Karpas-422 (cell line): ENCODE measurements around the gene FAM3A. TPM values are rescaled to one million over a fixed set of nuclear protein-coding genes. Genes with fewer than 3 reads are reported as not detected.

Experiments used
- DNase-seq: peaks from one replicate; pipeline ENCODE4 v3.0.0-alpha.2; 2015
- H2AFZ ChIP-seq: fragments of 200-600 bp; sonication (generic); 2 replicates; pipeline ENCODE4 v1.6.1; 2014; ENCODE audit warnings: antibody characterized with exemption, low read length, mixed read lengths
- H3K27ac ChIP-seq: fragments of 200-600 bp; sonication (generic); 2 replicates; pipeline ENCODE4 v1.5.1; 2014; ENCODE audit warnings: mild to moderate bottlenecking, low read length, moderate library complexity
- H3K27me3 ChIP-seq: fragments of 200-600 bp; sonication (generic); 2 replicates; pipeline ENCODE4 v1.6.1; 2014; ENCODE audit warnings: low read length, mixed read lengths
- H3K36me3 ChIP-seq: fragments of 200-600 bp; sonication (generic); 2 replicates; pipeline ENCODE4 v1.6.1; 2014; ENCODE audit warnings: low read length, mixed read lengths; ENCODE audit not compliant: insufficient read depth
- H3K4me1 ChIP-seq: fragments of 200-600 bp; sonication (generic); 2 replicates; pipeline ENCODE4 v1.6.1; 2014; ENCODE audit warnings: mild to moderate bottlenecking, low read length, mixed read lengths
- H3K4me2 ChIP-seq: fragments of 200-600 bp; sonication (generic); 2 replicates; pipeline ENCODE4 v1.6.1; 2014; ENCODE audit warnings: low read length, low read depth, mild to moderate bottlenecking; ENCODE audit not compliant: poor library complexity, severe bottlenecking
- H3K4me3 ChIP-seq: fragments of 200-600 bp; sonication (generic); 2 replicates; pipeline ENCODE4 v1.5.1; 2014; ENCODE audit warnings: mild to moderate bottlenecking, antibody characterized with exemption, low read length, mixed read lengths
- H3K79me2 ChIP-seq: fragments of 200-600 bp; sonication (generic); 2 replicates; pipeline ENCODE4 v1.6.1; 2014; ENCODE audit warnings: mild to moderate bottlenecking, low read length, mixed read lengths
- H3K9ac ChIP-seq: fragments of 200-600 bp; sonication (generic); 2 replicates; pipeline ENCODE4 v1.6.0; 2014; ENCODE audit warnings: low read length
- H3K9me2 ChIP-seq: fragments of 200-600 bp; sonication (generic), shearing (Covaris generic); replicated peaks from 2 replicates; pipeline ENCODE4 v1.6.0; 2014; ENCODE audit warnings: mild to moderate bottlenecking, low read length, moderate library complexity; ENCODE audit not compliant: insufficient read depth
- H3K9me3 ChIP-seq: fragments of 300-700, 200-600 bp; sonication (generic); 2 replicates; pipeline ENCODE4 v1.6.1; 2014; ENCODE audit warnings: low read length, mixed read lengths
- H4K20me1 ChIP-seq: fragments of 200-600 bp; sonication (generic); 2 replicates; pipeline ENCODE4 v1.6.1; 2014; ENCODE audit warnings: mild to moderate bottlenecking, antibody characterized with exemption, low read length, low read depth; ENCODE audit not compliant: insufficient read depth
- total RNA-seq: library from RNA; depleted of rRNA; stranded (reverse); fragments of >200 nt; shearing (Covaris generic); gene quantifications from 2 replicates; pipeline ENCODE4 v1.2.3, GENCODE V29; 2014; ENCODE audit warnings: low replicate concordance

The FAM3A gene
- total RNA-seq, 1 experiment from 2014 or later: 14.0 TPM

DNA sequence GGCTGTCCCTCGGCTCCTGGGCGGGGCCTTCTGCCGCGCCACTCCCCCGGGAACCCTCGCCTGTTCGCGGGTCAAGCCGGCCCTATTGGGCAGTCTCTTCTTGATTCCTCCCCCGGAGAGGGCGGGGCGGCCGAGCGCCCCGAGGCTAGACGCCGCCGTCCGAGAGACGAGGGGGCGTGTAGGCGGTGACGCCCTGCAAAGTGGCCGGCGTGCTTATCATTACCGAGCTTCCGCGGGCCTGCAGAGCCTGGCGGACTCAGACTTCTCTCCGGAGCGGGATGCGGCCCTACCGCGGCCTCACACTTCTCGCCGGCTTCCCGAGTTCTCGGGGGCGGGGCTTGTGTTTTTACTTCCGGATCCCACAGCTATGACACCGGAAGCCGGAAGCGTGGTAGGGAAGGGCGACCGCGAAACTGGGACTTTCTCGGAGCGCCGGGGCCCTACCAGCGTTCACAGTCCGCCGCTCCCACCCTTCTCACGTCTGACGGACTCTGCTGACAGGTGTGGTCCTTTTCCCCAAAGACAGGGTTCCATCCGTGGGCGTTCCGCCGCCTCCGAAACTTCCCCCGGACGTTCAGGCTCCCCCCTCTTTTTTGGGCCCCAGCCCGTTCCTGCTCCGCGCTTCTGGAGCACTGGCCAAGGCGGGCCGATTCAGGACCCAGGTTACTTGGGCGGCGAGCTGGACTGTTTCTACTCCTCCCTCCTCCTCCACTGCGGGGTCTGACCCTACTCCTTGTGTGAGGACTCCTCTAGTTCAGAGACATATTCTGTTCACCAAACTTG, 31.4 kb upstream of the FAM3A start, which contains the start of gene IKBKG:
TSS of gene IKBKG (plus strand) at position 376 of the 783 bp plus-strand sequence. CDS start 4,383 bp downstream, outside the sequence.
- peak within 1 kb of the TSS; percentile 91 for H3K27ac ChIP-seq
- no peak within 1 kb of the TSS for H2AFZ ChIP-seq
- peaks cover 24% of the 10 kb centered on the region for H3K4me1 ChIP-seq
- H3K36me3 ChIP-seq: no peaks in the 10 kb centered on the region; the same call in 1 of the 2 replicates
- H3K4me2 ChIP-seq: peak within 1 kb of the TSS; percentile 66
- DNase-seq: peak; percentile 94
- no peaks in the 10 kb centered on the region for H3K27me3 ChIP-seq
- H3K9me2 ChIP-seq: no peaks in the 10 kb centered on the region
- H3K9ac ChIP-seq: peak within 1 kb of the TSS; percentile 79
- peak within 1 kb of the TSS; percentile 78 for H3K4me3 ChIP-seq
- no peaks in the 10 kb centered on the region for H3K9me3 ChIP-seq
- no peaks in the 10 kb centered on the region for H4K20me1 ChIP-seq
- peaks cover 41% of the 10 kb centered on the region for H3K79me2 ChIP-seq

DNA sequence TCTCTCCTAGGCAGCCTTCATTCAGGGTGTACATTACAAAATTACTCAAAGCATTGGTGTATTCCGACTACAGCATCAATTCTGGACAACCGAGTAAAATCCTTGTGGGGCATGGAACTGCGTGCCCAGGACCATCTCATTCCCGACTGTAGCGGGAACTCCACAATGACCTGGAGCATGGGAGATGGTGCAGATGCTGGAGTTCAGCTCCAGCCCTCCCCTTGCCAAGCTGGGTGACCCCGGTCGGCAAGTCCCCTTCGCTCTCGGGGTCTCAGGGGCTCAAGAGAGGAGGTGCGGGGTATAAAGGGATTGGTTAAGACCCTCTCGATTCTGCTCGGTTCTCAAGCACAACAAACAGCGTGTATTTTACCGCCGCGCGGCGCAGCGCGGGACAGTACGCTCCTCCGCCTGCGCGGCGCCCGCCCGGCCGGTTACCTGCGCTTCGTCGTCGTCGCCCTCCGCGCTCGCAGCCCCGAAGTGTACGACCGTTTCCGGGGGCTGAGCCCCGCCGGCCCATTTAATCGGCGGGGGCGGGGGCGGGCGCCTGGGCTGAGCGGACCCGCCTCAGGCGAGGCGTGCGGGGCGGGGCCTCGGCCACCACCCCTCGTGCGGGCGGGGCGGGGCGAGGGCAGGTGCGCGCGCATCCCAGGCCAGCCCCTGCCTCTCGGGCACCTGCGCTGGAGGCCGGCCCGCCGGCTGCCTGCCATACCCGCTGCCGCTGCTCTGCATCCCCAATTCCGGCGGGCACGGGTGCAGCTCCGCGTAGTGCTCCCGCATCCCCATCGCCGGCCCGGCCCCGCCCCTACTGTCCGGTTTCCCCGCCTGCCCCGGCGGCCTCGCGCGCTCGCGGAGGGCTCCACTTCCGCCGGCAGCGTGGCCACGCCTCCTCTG, 30.6 kb upstream of the FAM3A start, which contains the start of gene G6PD:
TSS of gene G6PD (minus strand) at position 493 of the 891 bp plus-strand sequence. CDS start 691 bp downstream, outside the sequence.
- H3K9me2 ChIP-seq: no peaks in the 10 kb centered on the region

DNA sequence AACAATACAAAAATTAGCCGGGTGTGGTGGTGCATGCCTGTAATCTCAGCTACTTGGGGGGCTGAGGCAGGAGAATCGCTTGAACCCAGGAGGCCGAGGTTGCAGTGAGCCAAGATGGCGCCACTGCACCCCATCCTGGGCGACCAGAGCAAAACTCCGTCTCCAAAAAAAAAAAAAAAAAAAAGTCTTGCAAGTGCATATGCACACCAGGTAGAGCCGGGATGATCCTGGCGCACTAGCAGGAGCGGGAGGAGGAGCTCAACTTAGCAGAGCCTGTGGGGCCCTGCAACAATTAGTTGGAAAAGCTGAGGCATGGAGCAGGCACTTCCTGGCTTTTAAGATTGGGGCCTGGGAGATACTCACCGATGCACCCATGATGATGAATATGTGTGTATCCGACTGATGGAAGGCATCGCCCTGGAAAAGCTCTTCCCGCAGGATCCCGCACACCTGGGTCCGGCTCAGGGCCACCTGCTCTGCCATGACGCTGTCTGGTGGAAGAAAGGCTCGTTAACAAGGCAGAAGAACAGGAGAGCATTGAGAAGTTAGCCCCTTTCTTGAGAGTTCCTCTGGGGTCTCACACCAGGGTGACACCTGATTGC, 29.7 kb upstream of the FAM3A start:
- Histone ChIP-seq H3K4me2 (peak overlapping the region; percentile 66), H3K9me3 (no peaks in the 10 kb centered on the region), H3K27ac (no peak overlapping the region), H4K20me1 (no peaks in the 10 kb centered on the region), H3K36me3 (no peaks in the 10 kb centered on the region; the same call in 1 of the 2 replicates), H3K79me2 (peaks cover 41% of the 10 kb centered on the region), H3K9me2 (no peaks in the 10 kb centered on the region), H3K4me3 (peak overlapping the region; percentile 78), H3K27me3 (no peaks in the 10 kb centered on the region), H3K9ac (peak overlapping the region; percentile 79), H3K4me1 (peaks cover 24% of the 10 kb centered on the region), H2AFZ (no peak overlapping the region)
- DNase-seq: no peak

More for the DNA sequence above, 30.6 kb upstream of the FAM3A start, which contains the start of gene G6PD:
- H3K79me2 ChIP-seq: peaks cover 41% of the 10 kb centered on the region
- peak within 1 kb of the TSS; percentile 78 for H3K4me3 ChIP-seq
- H3K4me1 ChIP-seq: peaks cover 24% of the 10 kb centered on the region
- H3K36me3 ChIP-seq: no peaks in the 10 kb centered on the region; the same call in 1 of the 2 replicates
- H3K27me3 ChIP-seq: no peaks in the 10 kb centered on the region
- H4K20me1 ChIP-seq: no peaks in the 10 kb centered on the region
- H2AFZ ChIP-seq: no peak within 1 kb of the TSS
- peak within 1 kb of the TSS; percentile 79 for H3K9ac ChIP-seq
- no peaks in the 10 kb centered on the region for H3K9me3 ChIP-seq
- peak within 1 kb of the TSS; percentile 91 for H3K27ac ChIP-seq
- peak within 1 kb of the TSS; percentile 66 for H3K4me2 ChIP-seq
- DNase-seq: peak; percentile 91

- Histone ChIP-seq H4K20me1 (no peaks in the 10 kb centered on the region), H3K36me3 (no peaks in the 10 kb centered on the region; the same call in 1 of the 2 replicates), H3K4me1 (peaks cover 15% of the 10 kb centered on the region), H3K4me3 (no peak overlapping the region), H3K9ac (no peak overlapping the region), H3K9me3 (no peaks in the 10 kb centered on the region), H2AFZ (no peak overlapping the region), H3K27me3 (no peaks in the 10 kb centered on the region), H3K9me2 (no peaks in the 10 kb centered on the region), H3K27ac (no peak overlapping the region), H3K4me2 (no peak overlapping the region), H3K79me2 (peaks cover 15% of the 10 kb centered on the region)
- DNase-seq: no peak
Measured at GRCh38 chrX:154542723-154543424, 26.8 kb upstream of the FAM3A start.

- H4K20me1 ChIP-seq: no peaks in the 10 kb centered on the region
- H3K27ac ChIP-seq: no peak overlapping the region
- H3K36me3 ChIP-seq: no peaks in the 10 kb centered on the region; the same call in 1 of the 2 replicates
- no peak overlapping the region for H3K9ac ChIP-seq
- H3K9me3 ChIP-seq: no peaks in the 10 kb centered on the region
- no peaks in the 10 kb centered on the region for H3K27me3 ChIP-seq
- no peak overlapping the region for H2AFZ ChIP-seq
- H3K4me2 ChIP-seq: no peak overlapping the region
- peaks cover 15% of the 10 kb centered on the region for H3K4me1 ChIP-seq
- H3K79me2 ChIP-seq: peaks cover 13% of the 10 kb centered on the region
- no peak overlapping the region for H3K4me3 ChIP-seq
- peak; percentile 51 for DNase-seq
- H3K9me2 ChIP-seq: no peaks in the 10 kb centered on the region
Measured at GRCh38 chrX:154541896-154542722, 26.1 kb upstream of the FAM3A start.

DNA sequence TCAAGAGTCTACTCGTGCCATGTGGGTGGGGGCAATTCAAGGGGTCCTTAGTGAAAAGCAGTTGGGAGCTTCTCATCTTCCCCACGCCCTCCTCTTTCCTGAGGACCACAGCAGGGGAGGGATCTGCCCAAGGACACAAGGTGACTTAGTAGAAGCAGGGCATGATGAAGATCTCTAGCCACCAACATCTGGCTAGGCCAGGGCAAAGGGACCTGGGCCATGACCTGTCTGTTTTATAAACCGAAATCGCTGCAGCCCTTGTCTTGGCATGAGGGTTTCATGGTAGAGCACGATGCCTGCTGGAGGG, 25.5 kb upstream of the FAM3A start:
- H2AFZ ChIP-seq: no peak overlapping the region
- peaks cover 13% of the 10 kb centered on the region for H3K79me2 ChIP-seq
- H3K9me3 ChIP-seq: no peaks in the 10 kb centered on the region
- no peaks in the 10 kb centered on the region for H3K27me3 ChIP-seq
- peaks cover 15% of the 10 kb centered on the region for H3K4me1 ChIP-seq
- H4K20me1 ChIP-seq: no peaks in the 10 kb centered on the region
- H3K4me2 ChIP-seq: no peak overlapping the region
- H3K9ac ChIP-seq: no peak overlapping the region
- no peak for DNase-seq
- no peak overlapping the region for H3K27ac ChIP-seq
- H3K9me2 ChIP-seq: no peaks in the 10 kb centered on the region
- H3K4me3 ChIP-seq: no peak overlapping the region
- H3K36me3 ChIP-seq: no peaks in the 10 kb centered on the region; the same call in 1 of the 2 replicates

DNA sequence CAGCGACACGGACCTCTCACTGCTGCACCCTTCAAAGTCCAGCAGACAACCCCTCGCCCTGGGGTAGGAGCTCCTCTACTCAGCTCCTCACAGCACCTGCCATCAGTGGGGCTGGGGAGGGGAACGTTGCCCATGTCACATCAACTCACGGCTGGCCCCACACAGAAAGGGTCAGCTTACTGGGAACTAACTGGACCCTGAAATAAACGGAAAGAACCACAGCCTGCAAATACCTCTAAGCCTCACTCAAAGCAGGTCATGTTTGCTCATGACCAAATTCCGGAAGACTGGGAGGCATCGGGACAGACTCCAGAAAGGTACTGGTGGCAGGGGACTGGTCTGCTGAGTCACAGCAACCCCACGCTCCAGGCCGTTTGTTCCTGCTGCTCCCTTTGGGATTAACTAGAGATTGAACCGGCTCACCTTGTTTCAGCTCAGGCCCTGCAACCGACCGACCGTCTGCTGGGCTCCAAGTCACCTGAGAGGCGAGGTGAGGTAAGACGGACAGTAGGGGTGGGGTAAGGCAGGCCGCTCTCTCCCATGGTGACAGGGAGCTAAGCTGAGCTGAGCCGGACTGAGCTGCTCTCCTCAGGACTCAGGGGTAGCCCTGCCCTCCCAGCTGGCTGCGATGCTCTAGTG, 25.0 kb upstream of the FAM3A start:
- Histone ChIP-seq H3K9me3 (no peaks in the 10 kb centered on the region), H3K9me2 (no peaks in the 10 kb centered on the region), H3K79me2 (peaks cover 9% of the 10 kb centered on the region), H3K36me3 (no peaks in the 10 kb centered on the region; the same call in 1 of the 2 replicates), H3K9ac (no peak overlapping the region), H3K4me3 (no peak overlapping the region), H2AFZ (no peak overlapping the region), H3K27me3 (no peaks in the 10 kb centered on the region), H4K20me1 (no peaks in the 10 kb centered on the region), H3K4me1 (peaks cover 14% of the 10 kb centered on the region), H3K27ac (no peak overlapping the region), H3K4me2 (no peak overlapping the region)
- no peak for DNase-seq
